ENCODE data around the gene NRL. TPM values are rescaled to one million over a fixed set of nuclear protein-coding genes. Genes with fewer than 3 reads are reported as not detected.

NRL gene
- total RNA-seq, 1 donor from 2014 or later: 0.48 TPM

GRCh38 chr14:24094841-24095270, 19.9 kb downstream of the NRL start:
- Mint-ChIP-seq H3K36me3 (ENCODE audit: low read depth, unreplicated experiment) (peaks cover 14% of the 10 kb centered on the region), H3K27ac (ENCODE audit: unreplicated experiment) (peak overlapping the region; percentile 88), H3K27me3 (ENCODE audit: low read depth, unreplicated experiment) (peaks cover 4% of the 10 kb centered on the region), H3K4me1 (ENCODE audit: low read depth, unreplicated experiment) (peaks cover 15% of the 10 kb centered on the region), H3K9me3 (ENCODE audit: unreplicated experiment) (no peaks in the 10 kb centered on the region), H3K4me3 (ENCODE audit: unreplicated experiment) (peak overlapping the region; percentile 93)
- no peaks in the 10 kb centered on the region for H3K36me3 ChIP-seq (ENCODE audit: insufficient read depth, low read length)
- H3K4me1 ChIP-seq (ENCODE audit: insufficient read depth, low read length): peaks cover 6% of the 10 kb centered on the region
- H3K27ac ChIP-seq (ENCODE audit: low read depth, low read length): no peak overlapping the region
- no peaks in the 10 kb centered on the region for H3K79me2 ChIP-seq (ENCODE audit: insufficient read depth, low read length)
- no peak for DNase-seq (ENCODE audit: low read depth)
- H3K9ac ChIP-seq (ENCODE audit: low read length): peak overlapping the region; percentile 81
- H3K4me2 ChIP-seq (ENCODE audit: low read length): peak overlapping the region; percentile 94
- H3K9me3 ChIP-seq (ENCODE audit: insufficient read depth, low read depth, low read length): no peaks in the 10 kb centered on the region
- no peaks in the 10 kb centered on the region for H3K27me3 ChIP-seq (ENCODE audit: insufficient read depth, low read length)
- no peak for FAIRE-seq
- TF ChIP-seq, protein P1, sequence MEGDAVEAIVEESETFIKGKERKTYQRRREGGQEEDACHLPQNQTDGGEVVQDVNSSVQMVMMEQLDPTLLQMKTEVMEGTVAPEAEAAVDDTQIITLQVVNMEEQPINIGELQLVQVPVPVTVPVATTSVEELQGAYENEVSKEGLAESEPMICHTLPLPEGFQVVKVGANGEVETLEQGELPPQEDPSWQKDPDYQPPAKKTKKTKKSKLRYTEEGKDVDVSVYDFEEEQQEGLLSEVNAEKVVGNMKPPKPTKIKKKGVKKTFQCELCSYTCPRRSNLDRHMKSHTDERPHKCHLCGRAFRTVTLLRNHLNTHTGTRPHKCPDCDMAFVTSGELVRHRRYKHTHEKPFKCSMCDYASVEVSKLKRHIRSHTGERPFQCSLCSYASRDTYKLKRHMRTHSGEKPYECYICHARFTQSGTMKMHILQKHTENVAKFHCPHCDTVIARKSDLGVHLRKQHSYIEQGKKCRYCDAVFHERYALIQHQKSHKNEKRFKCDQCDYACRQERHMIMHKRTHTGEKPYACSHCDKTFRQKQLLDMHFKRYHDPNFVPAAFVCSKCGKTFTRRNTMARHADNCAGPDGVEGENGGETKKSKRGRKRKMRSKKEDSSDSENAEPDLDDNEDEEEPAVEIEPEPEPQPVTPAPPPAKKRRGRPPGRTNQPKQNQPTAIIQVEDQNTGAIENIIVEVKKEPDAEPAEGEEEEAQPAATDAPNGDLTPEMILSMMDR (IDR thresholded peaks at IDR 0.05; ENCODE audit: insufficient read depth, low read depth, low read length): no peak
- TF ChIP-seq EZH2 (IDR thresholded peaks at IDR 0.05; ENCODE audit: insufficient read depth, low read length): no peak
- peak overlapping the region; percentile 95 for H2AFZ ChIP-seq (ENCODE audit: low read depth, low read length)
- peak overlapping the region; percentile 60 for H3K4me3 ChIP-seq (ENCODE audit: insufficient read depth, low read depth, low read length)
- H4K20me1 ChIP-seq (ENCODE audit: insufficient read depth, low read length): no peaks in the 10 kb centered on the region

- Histone ChIP-seq H3K79me2 (ENCODE audit: insufficient read depth, low read length) (no peaks in the 10 kb centered on the region), H2AFZ (ENCODE audit: low read depth, low read length) (peak within 1 kb of the TSS; percentile 95), H3K4me1 (ENCODE audit: insufficient read depth, low read length) (peaks cover 6% of the 10 kb centered on the region), H3K4me2 (ENCODE audit: low read length) (peak within 1 kb of the TSS; percentile 94), H3K9ac (ENCODE audit: low read length) (peak within 1 kb of the TSS; percentile 81), H3K36me3 (ENCODE audit: insufficient read depth, low read length) (no peaks in the 10 kb centered on the region), H3K4me3 (ENCODE audit: insufficient read depth, low read depth, low read length) (peak within 1 kb of the TSS; percentile 60), H4K20me1 (ENCODE audit: insufficient read depth, low read length) (no peaks in the 10 kb centered on the region), H3K9me3 (ENCODE audit: insufficient read depth, low read depth, low read length) (no peaks in the 10 kb centered on the region), H3K27ac (ENCODE audit: low read depth, low read length) (peak within 1 kb of the TSS; percentile 5), H3K27me3 (ENCODE audit: insufficient read depth, low read length) (no peaks in the 10 kb centered on the region)
- peaks cover 9% of the 10 kb centered on the region for H3K36me3 Mint-ChIP-seq (ENCODE audit: low read depth, unreplicated experiment)
- DNase-seq (ENCODE audit: low read depth) (peak; percentile 59), FAIRE-seq (no peak)
- H3K27ac Mint-ChIP-seq (ENCODE audit: unreplicated experiment): peak within 1 kb of the TSS; percentile 91
- H3K9me3 Mint-ChIP-seq (ENCODE audit: unreplicated experiment): no peaks in the 10 kb centered on the region
- H3K4me1 Mint-ChIP-seq (ENCODE audit: low read depth, unreplicated experiment): peaks cover 15% of the 10 kb centered on the region
- H3K27me3 Mint-ChIP-seq (ENCODE audit: low read depth, unreplicated experiment): peaks cover 4% of the 10 kb centered on the region
- TF ChIP-seq EZH2 (IDR thresholded peaks at IDR 0.05; ENCODE audit: insufficient read depth, low read length): no peak
- TF ChIP-seq, protein P1 (IDR thresholded peaks at IDR 0.05; ENCODE audit: insufficient read depth, low read depth, low read length): no peak
- peak within 1 kb of the TSS; percentile 93 for H3K4me3 Mint-ChIP-seq (ENCODE audit: unreplicated experiment)
These were observed 20.6 kb downstream of the NRL start, which contains the start of gene PCK2 for GRCh38 chr14:24093901-24094840. Gene PCK2 (plus strand): TSS chr14:24094311. CDS start chr14:24094406, 95 bp downstream.
